Mesendoderm (in vitro differentiated cells): ENCODE measurements around the gene OGT.
"Not testable (repeated sequence)": the region's sequence is repeated elsewhere in the genome, so short reads cannot be mapped to it uniquely, and the experiment has no call there.

Source experiments
- DNase-seq: peaks from one replicate; pipeline ENCODE4 v3.0.0; 2013
- H2AK5ac ChIP-seq: 2 replicates; pipeline ENCODE4 v1.6.1; 2013; ENCODE audit warnings: low read length, inconsistent platforms
- H2BK120ac ChIP-seq: 2 replicates; pipeline ENCODE4 v1.6.1; 2013; ENCODE audit warnings: low read depth, mild to moderate bottlenecking, low read length, moderate library complexity, mixed read lengths
- H2BK15ac ChIP-seq: replicated peaks from 2 replicates; pipeline ENCODE4 v1.6.1; 2013; ENCODE audit warnings: low read depth, mild to moderate bottlenecking, moderate library complexity
- H2BK5ac ChIP-seq: 2 replicates; pipeline ENCODE4 v1.6.1; 2013; ENCODE audit warnings: low read length, inconsistent platforms
- H3K18ac ChIP-seq: 2 replicates; pipeline ENCODE4 v1.6.1; 2013; ENCODE audit warnings: mild to moderate bottlenecking, low read length, mixed read lengths
- H3K23ac ChIP-seq: one replicate; pipeline ENCODE4 v1.6.1; 2013; ENCODE audit warnings: low read length
- H3K27ac ChIP-seq: 2 replicates; pipeline ENCODE4 v1.5.1; 2013; ENCODE audit warnings: low read depth, mild to moderate bottlenecking, inconsistent platforms, low read length, moderate library complexity
- H3K27me3 ChIP-seq: 2 replicates; pipeline ENCODE4 v1.6.1; 2013; ENCODE audit warnings: low read length, control low read depth, mild to moderate bottlenecking, inconsistent platforms; ENCODE audit not compliant: insufficient read depth, poor library complexity
- H3K36me3 ChIP-seq: 2 replicates; pipeline ENCODE4 v1.6.1; 2013; ENCODE audit warnings: low read length, inconsistent platforms; ENCODE audit not compliant: control insufficient read depth, insufficient read depth
- H3K4ac ChIP-seq: one replicate; pipeline ENCODE4 v1.6.1; 2013; ENCODE audit warnings: low read depth, mild to moderate bottlenecking, low read length, moderate library complexity
- H3K4me1 ChIP-seq: 2 replicates; pipeline ENCODE4 v1.6.1; 2013; ENCODE audit warnings: low read depth, low read length, inconsistent platforms; ENCODE audit not compliant: control insufficient read depth
- H3K4me2 ChIP-seq: 2 replicates; pipeline ENCODE4 v1.6.1; 2013; ENCODE audit warnings: low read length
- H3K4me3 ChIP-seq: 2 replicates; pipeline ENCODE4 v1.5.1; 2013; ENCODE audit warnings: mild to moderate bottlenecking, low read length
- H3K56ac ChIP-seq: one replicate; pipeline ENCODE4 v1.6.1; 2013; ENCODE audit warnings: low read length
- H3K79me1 ChIP-seq: 2 replicates; pipeline ENCODE4 v1.6.1; 2013; ENCODE audit warnings: low read length, inconsistent platforms
- H3K79me2 ChIP-seq: 2 replicates; pipeline ENCODE4 v1.6.1; 2013; ENCODE audit warnings: mild to moderate bottlenecking, low read length; ENCODE audit not compliant: control insufficient read depth, insufficient read depth
- H3K9ac ChIP-seq: 2 replicates; pipeline ENCODE4 v1.6.1; 2013; ENCODE audit warnings: low read length, inconsistent platforms
- H4K5ac ChIP-seq: one replicate; pipeline ENCODE4 v1.6.1; 2013; ENCODE audit warnings: low read length
- H4K8ac ChIP-seq: one replicate; pipeline ENCODE4 v1.6.1; 2013; ENCODE audit warnings: low read depth, mild to moderate bottlenecking, control low read depth, low read length, moderate library complexity
- WGBS: extraction: QIAGEN DNeasy Blood & Tissue Kit; methylation state at CpG from one replicate; pipeline ENCODE4 v1.1.7; 2013; ENCODE audit warnings: low lambda C conversion rate, missing lambda C conversion rate; ENCODE audit not compliant: insufficient coverage; ENCODE audit errors: extremely low coverage; 5-methylcytosine and 5-hydroxymethylcytosine counted together

The OGT gene

DNA sequence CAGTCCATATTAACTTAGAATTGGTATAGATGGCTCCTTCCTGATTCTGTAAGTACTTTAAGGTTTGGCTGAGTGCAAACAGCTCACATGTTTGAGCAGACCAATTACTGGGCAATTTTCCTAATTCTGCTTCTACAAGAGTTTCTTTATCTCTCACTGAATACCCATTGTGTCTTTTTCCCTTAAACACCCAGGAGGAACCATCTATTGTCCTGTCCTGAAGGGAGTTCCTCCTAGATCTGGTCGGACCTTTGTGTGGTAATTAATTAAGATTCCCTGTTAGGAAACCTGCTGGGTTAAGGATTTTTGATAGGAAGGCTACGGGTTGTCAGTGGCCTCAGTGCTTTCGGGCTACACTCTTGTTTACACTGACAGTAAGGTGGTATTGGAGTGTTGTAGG is 36.9 kb upstream of the OGT start:
- no CpG with 5 or more reads among the region's 3 CpGs for WGBS
- not testable (repeated sequence) for H4K5ac ChIP-seq, H3K56ac ChIP-seq, H3K79me1 ChIP-seq, H2BK120ac ChIP-seq, H2AK5ac ChIP-seq, H3K36me3 ChIP-seq, H2BK15ac ChIP-seq, H3K4me3 ChIP-seq, H3K4me2 ChIP-seq, H3K4ac ChIP-seq, H3K79me2 ChIP-seq, H3K27ac ChIP-seq, H3K27me3 ChIP-seq, H3K4me1 ChIP-seq, H3K23ac ChIP-seq, H3K18ac ChIP-seq, H3K9ac ChIP-seq, H2BK5ac ChIP-seq, H4K8ac ChIP-seq
- peak; percentile 69 for DNase-seq

DNA sequence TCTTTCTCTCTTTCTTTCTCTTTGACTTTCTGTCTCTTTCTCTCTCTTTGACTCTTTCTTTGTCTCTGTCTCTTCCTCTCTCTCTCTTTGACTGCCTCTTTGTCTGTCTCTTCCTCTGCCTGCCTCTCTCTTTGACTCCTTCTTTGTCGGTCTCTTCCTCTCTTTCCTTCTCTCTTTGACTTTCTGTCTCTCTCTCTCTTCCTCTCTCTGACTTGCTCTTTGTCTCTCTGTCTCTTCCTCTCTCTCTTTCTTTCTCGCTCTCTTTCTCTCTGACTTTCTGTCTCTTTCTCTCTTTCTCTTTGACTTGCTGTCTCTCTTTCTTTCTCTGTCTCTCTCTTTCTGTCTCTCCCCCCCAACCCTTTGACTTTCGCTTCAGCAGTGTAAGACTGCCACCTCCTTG is 36.4 kb upstream of the OGT start:
- Histone ChIP-seq H3K4me3 (no peak overlapping the region), H3K18ac (no peak overlapping the region), H3K9ac (no peak overlapping the region), H3K56ac (peak overlapping the region; percentile 25), H3K79me1 (no peaks in the 10 kb centered on the region), H3K4me2 (no peak overlapping the region), H4K8ac (no peak overlapping the region), H2BK15ac (no peak overlapping the region), H4K5ac (no peak overlapping the region), H3K4ac (no peak overlapping the region), H3K27me3 (no peaks in the 10 kb centered on the region), H2AK5ac (no peak overlapping the region), H3K4me1 (no peaks in the 10 kb centered on the region), H3K79me2 (no peaks in the 10 kb centered on the region), H2BK120ac (peak overlapping the region; percentile 61), H3K36me3 (no peaks in the 10 kb centered on the region), H3K23ac (no peak overlapping the region), H3K27ac (no peak overlapping the region), H2BK5ac (no peak overlapping the region)
- no CpG with 5 or more reads among the region's 3 CpGs for WGBS
- DNase-seq: no peak

DNA sequence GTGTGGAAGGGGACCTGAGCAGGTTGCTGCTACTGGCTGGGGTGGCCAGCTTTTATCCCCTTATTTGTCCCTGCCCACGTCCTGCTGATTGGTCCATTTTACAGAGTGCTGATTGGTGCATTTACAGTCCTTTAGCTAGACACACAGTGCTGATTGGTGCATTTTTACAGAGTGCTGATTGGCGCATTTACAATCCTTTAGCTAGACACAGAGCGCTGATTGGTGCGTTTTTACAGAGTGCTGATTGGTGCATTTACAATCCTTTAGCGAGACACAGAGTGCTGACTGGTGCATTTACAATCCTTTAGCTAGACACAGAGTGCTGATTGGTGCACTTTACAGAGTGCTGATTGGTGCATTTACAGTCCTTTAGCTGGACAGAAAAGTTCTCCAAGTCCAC is 30.8 kb upstream of the OGT start:
- WGBS: no CpG with 5 or more reads among the region's 5 CpGs
- H3K36me3 ChIP-seq: not testable (repeated sequence)

DNA sequence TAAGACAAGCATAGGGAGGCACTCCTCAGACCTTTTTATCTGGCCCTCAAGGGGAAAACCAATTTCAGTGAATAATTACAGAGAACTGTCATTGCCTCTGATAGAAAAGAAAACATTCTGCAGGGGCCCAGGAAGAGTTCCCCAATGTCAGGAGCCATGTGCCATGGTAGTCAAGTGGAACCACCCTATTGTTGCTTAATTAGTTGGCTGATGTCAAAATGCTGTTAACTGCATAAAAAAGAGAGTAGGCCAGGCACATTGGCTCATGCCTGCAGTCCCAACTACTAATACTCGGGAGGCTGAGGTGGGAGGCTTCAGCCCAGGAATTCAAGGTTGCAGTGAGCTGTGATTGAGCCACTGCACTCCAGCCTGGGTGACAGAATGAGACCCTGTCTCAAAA is 28.6 kb upstream of the OGT start:
- WGBS: no CpG with 5 or more reads among the region's 1 CpG
- no peaks in the 10 kb centered on the region for H3K79me1 ChIP-seq
- H3K18ac ChIP-seq: no peak overlapping the region
- no peak overlapping the region for H3K56ac ChIP-seq
- H3K23ac ChIP-seq: no peak overlapping the region
- no peak for DNase-seq
- H3K9ac ChIP-seq: no peak overlapping the region
- H3K4ac ChIP-seq: no peak overlapping the region
- H3K4me3 ChIP-seq: no peak overlapping the region
- no peaks in the 10 kb centered on the region for H3K27me3 ChIP-seq
- H3K27ac ChIP-seq: no peak overlapping the region
- no peak overlapping the region for H2BK5ac ChIP-seq
- H4K5ac ChIP-seq: no peak overlapping the region
- no peak overlapping the region for H3K4me2 ChIP-seq
- no peak overlapping the region for H2AK5ac ChIP-seq
- no peaks in the 10 kb centered on the region for H3K36me3 ChIP-seq
- H2BK15ac ChIP-seq: no peak overlapping the region
- no peak overlapping the region for H4K8ac ChIP-seq
- H3K79me2 ChIP-seq: no peaks in the 10 kb centered on the region
- no peak overlapping the region for H2BK120ac ChIP-seq
- H3K4me1 ChIP-seq: no peaks in the 10 kb centered on the region

More for the DNA sequence above, 30.8 kb upstream of the OGT start:
- H4K8ac ChIP-seq, H2BK15ac ChIP-seq, H3K79me1 ChIP-seq, H3K23ac ChIP-seq, DNase-seq, H4K5ac ChIP-seq, H3K27me3 ChIP-seq, H2AK5ac ChIP-seq, H3K9ac ChIP-seq, H2BK5ac ChIP-seq, H3K4me2 ChIP-seq, H3K18ac ChIP-seq, H3K4me1 ChIP-seq, H3K56ac ChIP-seq, H3K79me2 ChIP-seq, H3K4me3 ChIP-seq, H3K4ac ChIP-seq, H3K27ac ChIP-seq, H2BK120ac ChIP-seq: not testable (repeated sequence)

DNA sequence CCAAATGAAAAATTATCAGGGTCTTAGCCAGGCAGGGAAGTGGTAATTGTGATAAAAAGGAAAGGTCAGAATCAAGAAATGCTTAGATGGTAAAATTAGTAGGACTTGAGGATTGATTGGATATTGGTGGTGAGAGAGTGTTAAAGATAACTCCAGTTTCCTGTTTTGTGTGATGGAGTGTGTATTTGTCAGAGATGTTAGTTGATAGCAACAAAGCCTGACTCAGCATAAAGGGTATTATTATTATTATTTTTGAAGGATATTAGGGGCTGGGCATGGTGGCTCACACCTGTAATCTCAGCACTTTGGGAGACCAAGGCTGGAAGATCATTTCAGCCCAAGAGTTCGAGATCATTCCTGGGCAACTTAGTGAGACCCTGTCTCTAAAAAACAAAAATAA is 23.6 kb upstream of the OGT start:
- WGBS: no CpG with 5 or more reads among the region's 1 CpG
- no peak overlapping the region for H3K27ac ChIP-seq
- no peak overlapping the region for H3K4me2 ChIP-seq
- no peak overlapping the region for H3K18ac ChIP-seq
- no peak overlapping the region for H4K8ac ChIP-seq
- H3K27me3 ChIP-seq: no peaks in the 10 kb centered on the region
- H3K4me3 ChIP-seq: no peak overlapping the region
- H3K4ac ChIP-seq: no peak overlapping the region
- H2AK5ac ChIP-seq: no peak overlapping the region
- H3K23ac ChIP-seq: no peak overlapping the region
- H2BK120ac ChIP-seq: no peak overlapping the region
- no peaks in the 10 kb centered on the region for H3K79me1 ChIP-seq
- H3K79me2 ChIP-seq: no peaks in the 10 kb centered on the region
- no peak for DNase-seq
- H4K5ac ChIP-seq: no peak overlapping the region
- H2BK5ac ChIP-seq: no peak overlapping the region
- no peaks in the 10 kb centered on the region for H3K4me1 ChIP-seq
- H2BK15ac ChIP-seq: no peak overlapping the region
- H3K36me3 ChIP-seq: no peaks in the 10 kb centered on the region
- no peak overlapping the region for H3K9ac ChIP-seq
- no peak overlapping the region for H3K56ac ChIP-seq

DNA sequence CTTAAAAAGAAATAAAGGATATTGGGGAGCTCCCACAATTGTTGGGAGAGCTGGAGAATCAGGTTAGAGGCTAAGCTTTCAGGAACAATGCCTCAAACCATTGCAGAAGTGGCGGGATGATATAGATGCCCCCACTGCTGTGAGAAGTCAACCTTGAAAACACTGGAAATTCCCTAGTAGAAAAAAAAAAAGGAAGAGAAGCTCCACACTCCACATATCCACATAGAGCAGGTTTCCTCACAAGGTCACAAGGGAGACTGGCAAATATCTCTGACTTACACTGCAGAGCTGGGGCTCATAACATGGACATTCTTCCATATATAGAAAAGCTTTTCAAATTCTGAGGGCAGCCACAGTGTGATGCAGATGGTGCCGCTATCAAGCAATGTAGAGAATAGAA is 22.7 kb upstream of the OGT start:
- no peaks in the 10 kb centered on the region for H3K79me2 ChIP-seq
- no peak overlapping the region for H3K4ac ChIP-seq
- no peak overlapping the region for H3K4me2 ChIP-seq
- H4K8ac ChIP-seq: no peak overlapping the region
- H3K9ac ChIP-seq: no peak overlapping the region
- no peak overlapping the region for H4K5ac ChIP-seq
- WGBS: no CpG with 5 or more reads among the region's 2 CpGs
- H3K4me3 ChIP-seq: no peak overlapping the region
- H3K56ac ChIP-seq: no peak overlapping the region
- H2BK5ac ChIP-seq: no peak overlapping the region
- H3K27ac ChIP-seq: no peak overlapping the region
- H3K27me3 ChIP-seq: no peaks in the 10 kb centered on the region
- no peak overlapping the region for H2BK120ac ChIP-seq
- no peak overlapping the region for H3K23ac ChIP-seq
- H3K36me3 ChIP-seq: no peaks in the 10 kb centered on the region
- no peak for DNase-seq
- no peak overlapping the region for H2AK5ac ChIP-seq
- H3K79me1 ChIP-seq: no peaks in the 10 kb centered on the region
- H3K18ac ChIP-seq: no peak overlapping the region
- no peaks in the 10 kb centered on the region for H3K4me1 ChIP-seq
- no peak overlapping the region for H2BK15ac ChIP-seq
